BLaER1 (cell line): Measurements from ENCODE around the gene MALAT1.
"Not testable (repeated sequence)": the region's sequence is repeated elsewhere in the genome, so short reads cannot be mapped to it uniquely, and the experiment has no call there.

ENCODE experiments used
- H3K27ac ChIP-seq: shearing (Covaris generic); formaldehyde crosslinking; 2 replicates; pipeline ENCODE4 v1.8.1; 2022
- H3K27me3 ChIP-seq: shearing (Covaris generic); formaldehyde crosslinking; 2 replicates; pipeline ENCODE4 v1.8.1; 2022
- H3K36me3 ChIP-seq: shearing (Covaris generic); formaldehyde crosslinking; 2 replicates; pipeline ENCODE4 v1.8.1; 2022
- H3K4me1 ChIP-seq: shearing (Covaris generic); formaldehyde crosslinking; 2 replicates; pipeline ENCODE4 v1.8.1; 2022
- H3K4me2 ChIP-seq: shearing (Covaris generic); formaldehyde crosslinking; 2 replicates; pipeline ENCODE4 v1.8.1; 2022
- H3K4me3 ChIP-seq: shearing (Covaris generic); formaldehyde crosslinking; 2 replicates; pipeline ENCODE4 v1.8.1; 2022
- H3K9ac ChIP-seq: shearing (Covaris generic); formaldehyde crosslinking; 2 replicates; pipeline ENCODE4 v1.8.1; 2022
- H3K9me3 ChIP-seq: shearing (Covaris generic); formaldehyde crosslinking; 2 replicates; pipeline ENCODE4 v1.8.1; 2022
- H4K20me1 ChIP-seq: shearing (Covaris generic); formaldehyde crosslinking; 2 replicates; pipeline ENCODE4 v1.8.1; 2022
- Cebpa-rat ChIP-seq: shearing (Covaris generic); IDR thresholded peaks from 2 replicates; pipeline ENCODE4 v1.8.1; 2022

MALAT1 gene

GRCh38 chr11:65498977-65499712 is at the start of gene MALAT1:
TSS of gene MALAT1 (plus strand) at chr11:65499045.
- no peaks in the 10 kb centered on the region for H3K9me3 ChIP-seq
- no peak for TF ChIP-seq Cebpa-rat
- peaks cover 49% of the 10 kb centered on the region for H4K20me1 ChIP-seq
- H3K27ac ChIP-seq, result peak within 1 kb of the TSS; percentile 100
- peak within 1 kb of the TSS; percentile 100 for H3K9ac ChIP-seq
- H3K4me1 ChIP-seq, result peaks cover 30% of the 10 kb centered on the region
- H3K4me2 ChIP-seq, result peak within 1 kb of the TSS; percentile 93
- no peaks in the 10 kb centered on the region for H3K27me3 ChIP-seq
- H3K36me3 ChIP-seq, result peaks cover 40% of the 10 kb centered on the region
- peak within 1 kb of the TSS; percentile 83 for H3K4me3 ChIP-seq

GRCh38 chr11:65451301-65451700 is 47.5 kb upstream of the MALAT1 start:
- H3K9me3 ChIP-seq, H3K27ac ChIP-seq, H4K20me1 ChIP-seq, H3K27me3 ChIP-seq, H3K9ac ChIP-seq, H3K4me3 ChIP-seq, H3K36me3 ChIP-seq, H3K4me2 ChIP-seq: not testable (repeated sequence)
- peaks cover 55% of the 10 kb centered on the region for H3K4me1 ChIP-seq

- H3K27ac ChIP-seq, H3K9ac ChIP-seq: not testable (repeated sequence)
These were observed 46.6 kb upstream of the MALAT1 start for GRCh38 chr11:65452259-65452658.

GRCh38 chr11:65452806-65453490 is 45.9 kb upstream of the MALAT1 start:
- H4K20me1 ChIP-seq, result no peaks in the 10 kb centered on the region
- no peak overlapping the region for H3K9ac ChIP-seq
- no peaks in the 10 kb centered on the region for H3K36me3 ChIP-seq
- H3K4me1 ChIP-seq, result peaks cover 56% of the 10 kb centered on the region
- H3K27ac ChIP-seq, result no peak overlapping the region
- no peak overlapping the region for H3K4me2 ChIP-seq
- peaks cover 4% of the 10 kb centered on the region; the same call in 1 of the 2 replicates for H3K9me3 ChIP-seq
- H3K4me3 ChIP-seq, result no peak overlapping the region
- no peak for TF ChIP-seq Cebpa-rat
- H3K27me3 ChIP-seq, result no peaks in the 10 kb centered on the region

More at GRCh38 chr11:65452259-65452658, 46.6 kb upstream of the MALAT1 start:
- not testable (repeated sequence) for H3K9me3 ChIP-seq, H3K36me3 ChIP-seq, H3K4me2 ChIP-seq, H3K27me3 ChIP-seq, H3K4me3 ChIP-seq, H4K20me1 ChIP-seq
- peaks cover 55% of the 10 kb centered on the region for H3K4me1 ChIP-seq

- peaks cover 42% of the 10 kb centered on the region for H3K4me1 ChIP-seq
- H3K4me3 ChIP-seq, result peak overlapping the region; percentile 68
- peak overlapping the region; percentile 94 for H3K4me2 ChIP-seq
- H3K27ac ChIP-seq, result peak overlapping the region; percentile 74; the same call in 1 of the 2 replicates
- H3K36me3 ChIP-seq, result no peaks in the 10 kb centered on the region
- no peaks in the 10 kb centered on the region for H4K20me1 ChIP-seq
- peak overlapping the region; percentile 78; the same call in 1 of the 2 replicates for H3K9ac ChIP-seq
- no peaks in the 10 kb centered on the region for H3K27me3 ChIP-seq
- H3K9me3 ChIP-seq, result peaks cover 4% of the 10 kb centered on the region; the same call in 1 of the 2 replicates
- no peak for TF ChIP-seq Cebpa-rat
These were observed 44.5 kb upstream of the MALAT1 start for GRCh38 chr11:65454311-65454695.

GRCh38 chr11:65454696-65455456 is 44.0 kb upstream of the MALAT1 start:
- peak overlapping the region; percentile 94 for H3K4me2 ChIP-seq
- peaks cover 4% of the 10 kb centered on the region; the same call in 1 of the 2 replicates for H3K9me3 ChIP-seq
- no peak for TF ChIP-seq Cebpa-rat
- H3K9ac ChIP-seq, result peak overlapping the region; percentile 78
- peaks cover 36% of the 10 kb centered on the region for H3K4me1 ChIP-seq
- peak overlapping the region; percentile 68 for H3K4me3 ChIP-seq
- no peaks in the 10 kb centered on the region for H4K20me1 ChIP-seq
- no peaks in the 10 kb centered on the region for H3K36me3 ChIP-seq
- H3K27ac ChIP-seq, result peak overlapping the region; percentile 74
- H3K27me3 ChIP-seq, result no peaks in the 10 kb centered on the region

GRCh38 chr11:65456418-65456817 is 42.4 kb upstream of the MALAT1 start:
- Histone ChIP-seq H3K4me3 (no peak overlapping the region), H3K36me3 (no peaks in the 10 kb centered on the region), H3K9me3 (no peaks in the 10 kb centered on the region), H3K4me2 (peak overlapping the region; percentile 94; the same call in 1 of the 2 replicates), H3K27me3 (no peaks in the 10 kb centered on the region), H3K27ac (no peak overlapping the region), H3K9ac (no peak overlapping the region), H3K4me1 (peaks cover 35% of the 10 kb centered on the region), H4K20me1 (no peaks in the 10 kb centered on the region)
- no peak for TF ChIP-seq Cebpa-rat

- no peak overlapping the region for H3K4me2 ChIP-seq
- H3K4me1 ChIP-seq, result peaks cover 30% of the 10 kb centered on the region
- H3K36me3 ChIP-seq, result no peaks in the 10 kb centered on the region
- H3K27ac ChIP-seq, result no peak overlapping the region
- no peak overlapping the region for H3K4me3 ChIP-seq
- H3K9ac ChIP-seq, result no peak overlapping the region
- no peak for TF ChIP-seq Cebpa-rat
- H4K20me1 ChIP-seq, result no peaks in the 10 kb centered on the region
- no peaks in the 10 kb centered on the region for H3K9me3 ChIP-seq
- no peaks in the 10 kb centered on the region for H3K27me3 ChIP-seq
These were observed 39.3 kb upstream of the MALAT1 start for GRCh38 chr11:65459552-65459951.

GRCh38 chr11:65465471-65465870 is 33.4 kb upstream of the MALAT1 start:
- H4K20me1 ChIP-seq, H3K27ac ChIP-seq, H3K9ac ChIP-seq, H3K4me2 ChIP-seq, H3K36me3 ChIP-seq, H3K27me3 ChIP-seq, H3K4me3 ChIP-seq, H3K9me3 ChIP-seq: not testable (repeated sequence)
- peaks cover 10% of the 10 kb centered on the region for H3K4me1 ChIP-seq

GRCh38 chr11:65467306-65467705 is 31.5 kb upstream of the MALAT1 start:
- not testable (repeated sequence) for H3K27me3 ChIP-seq, H3K27ac ChIP-seq, H3K4me2 ChIP-seq, H3K4me3 ChIP-seq, H3K9ac ChIP-seq, H3K36me3 ChIP-seq, H4K20me1 ChIP-seq, H3K9me3 ChIP-seq
- H3K4me1 ChIP-seq, result peaks cover 29% of the 10 kb centered on the region
